Tibial nerve (tissue), 3 donors: ENCODE data around the gene PSME3IP1.

Experiments used
- POLR2A ChIP-seq, 2 donors: fragments of 450-650 bp; IDR thresholded peaks; one replicate each; pipeline ENCODE4 v1.6.1; 2017; ENCODE audit warnings: antibody characterized with exemption in 2 of 2, mild to moderate bottlenecking in 2 of 2, moderate library complexity in 2 of 2
- TF ChIP-seq, protein P1 (sequence below), 5 experiments: fragments of 200-600 bp in 3 of 5; fragments of 450-650 bp in 2 of 5; sonication (generic) in 3 of 5; IDR thresholded peaks; one replicate each; pipeline ENCODE4 v1.5.1; 2016 to 2019; ENCODE audit warnings: antibody characterized with exemption in 5 of 5, mild to moderate bottlenecking in 3 of 5, moderate library complexity in 2 of 5

DNA sequence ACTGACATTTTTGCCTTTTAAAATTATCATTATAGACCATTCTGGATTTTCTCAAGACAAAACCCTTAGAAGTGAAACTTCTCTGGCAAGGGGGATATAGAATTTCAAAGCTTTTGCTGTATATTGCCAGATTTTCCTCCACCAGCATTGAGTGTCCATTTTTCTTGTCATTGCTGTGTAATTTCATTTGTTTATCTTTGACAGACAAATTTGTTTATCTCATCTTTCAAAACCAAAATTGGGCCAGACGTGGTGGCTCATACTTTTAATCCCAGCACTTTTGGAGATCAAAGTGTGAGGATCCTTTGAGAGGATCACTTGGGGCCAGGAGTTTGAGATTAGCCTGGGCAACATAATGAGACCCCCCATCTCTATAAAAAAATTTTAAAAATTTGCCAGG lies 43.2 kb upstream of the PSME3IP1 start:
- TF ChIP-seq, protein P1, sequence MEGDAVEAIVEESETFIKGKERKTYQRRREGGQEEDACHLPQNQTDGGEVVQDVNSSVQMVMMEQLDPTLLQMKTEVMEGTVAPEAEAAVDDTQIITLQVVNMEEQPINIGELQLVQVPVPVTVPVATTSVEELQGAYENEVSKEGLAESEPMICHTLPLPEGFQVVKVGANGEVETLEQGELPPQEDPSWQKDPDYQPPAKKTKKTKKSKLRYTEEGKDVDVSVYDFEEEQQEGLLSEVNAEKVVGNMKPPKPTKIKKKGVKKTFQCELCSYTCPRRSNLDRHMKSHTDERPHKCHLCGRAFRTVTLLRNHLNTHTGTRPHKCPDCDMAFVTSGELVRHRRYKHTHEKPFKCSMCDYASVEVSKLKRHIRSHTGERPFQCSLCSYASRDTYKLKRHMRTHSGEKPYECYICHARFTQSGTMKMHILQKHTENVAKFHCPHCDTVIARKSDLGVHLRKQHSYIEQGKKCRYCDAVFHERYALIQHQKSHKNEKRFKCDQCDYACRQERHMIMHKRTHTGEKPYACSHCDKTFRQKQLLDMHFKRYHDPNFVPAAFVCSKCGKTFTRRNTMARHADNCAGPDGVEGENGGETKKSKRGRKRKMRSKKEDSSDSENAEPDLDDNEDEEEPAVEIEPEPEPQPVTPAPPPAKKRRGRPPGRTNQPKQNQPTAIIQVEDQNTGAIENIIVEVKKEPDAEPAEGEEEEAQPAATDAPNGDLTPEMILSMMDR (IDR thresholded peaks at IDR 0.05): no peak
- no peak for TF ChIP-seq POLR2A (IDR thresholded peaks at IDR 0.05)
